GM19452 (cell line): ENCODE data around the gene NFASC.

ENCODE experiments used
- ATAC-seq: cut with Tn5 transposase; IDR thresholded peaks from one replicate; pipeline ENCODE4 v1.9.1; 2021; ENCODE audit not compliant: unreplicated experiment

NFASC gene

DNA sequence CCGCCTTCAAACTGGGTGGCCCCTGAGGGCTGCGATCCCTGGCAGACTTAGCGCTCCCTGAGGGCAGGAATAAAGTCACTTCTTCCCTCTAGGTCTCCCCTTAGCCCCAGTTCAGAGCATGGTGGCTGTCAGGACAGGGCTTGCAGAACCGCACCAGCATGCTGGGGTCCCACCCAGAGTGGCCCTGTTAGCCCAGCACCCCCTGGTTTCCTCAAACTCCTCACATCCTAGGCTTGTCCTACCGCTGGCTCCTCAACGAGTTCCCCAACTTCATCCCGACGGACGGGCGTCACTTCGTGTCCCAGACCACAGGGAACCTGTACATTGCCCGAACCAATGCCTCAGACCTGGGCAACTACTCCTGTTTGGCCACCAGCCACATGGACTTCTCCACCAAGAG lies 188.2 kb downstream of the NFASC start:
- no peak for ATAC-seq

DNA sequence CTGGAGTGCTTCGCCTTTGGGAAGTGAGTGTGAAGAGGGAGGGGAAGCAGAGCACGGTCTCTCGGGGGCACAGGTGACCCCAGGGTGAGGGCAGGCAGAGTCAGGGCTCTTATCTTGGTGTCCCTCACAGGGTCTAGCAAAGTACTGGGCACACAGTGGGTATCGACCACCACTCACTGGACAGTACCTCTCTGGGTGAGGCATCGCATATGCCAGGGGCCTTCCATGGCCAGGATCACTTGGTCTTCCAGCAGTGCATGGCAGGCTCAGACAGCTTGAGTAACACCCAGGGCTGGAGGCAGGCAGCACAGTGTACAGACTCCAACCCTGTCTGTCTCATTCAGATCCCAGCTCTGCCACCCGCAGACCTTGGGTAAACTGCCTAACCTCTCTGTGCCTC lies 189.0 kb downstream of the NFASC start:
- ATAC-seq = no peak

DNA sequence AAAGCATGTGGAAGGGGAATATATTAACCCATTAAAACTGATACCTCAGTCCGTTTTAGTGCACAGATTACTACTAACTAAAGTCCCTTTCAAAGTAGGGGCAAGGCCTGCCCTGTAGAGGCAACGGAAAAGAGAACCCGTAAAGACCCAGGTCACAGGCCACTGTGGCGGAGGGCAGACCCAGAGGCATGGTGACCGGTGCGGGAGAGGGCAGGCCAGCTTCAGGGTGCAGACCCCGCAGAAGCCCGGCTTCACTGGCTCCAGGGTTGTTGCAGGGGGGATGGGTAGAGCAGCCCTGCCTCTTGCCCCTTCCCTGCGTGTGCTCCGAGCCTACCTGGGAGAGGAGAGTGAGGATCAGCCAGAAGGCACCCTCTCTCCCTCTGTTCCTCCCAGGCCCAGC lies 190.1 kb downstream of the NFASC start:
- no peak for ATAC-seq

GRCh38 chr1:205061227-205061626 lies 190.6 kb downstream of the NFASC start:
- no peak for ATAC-seq

DNA sequence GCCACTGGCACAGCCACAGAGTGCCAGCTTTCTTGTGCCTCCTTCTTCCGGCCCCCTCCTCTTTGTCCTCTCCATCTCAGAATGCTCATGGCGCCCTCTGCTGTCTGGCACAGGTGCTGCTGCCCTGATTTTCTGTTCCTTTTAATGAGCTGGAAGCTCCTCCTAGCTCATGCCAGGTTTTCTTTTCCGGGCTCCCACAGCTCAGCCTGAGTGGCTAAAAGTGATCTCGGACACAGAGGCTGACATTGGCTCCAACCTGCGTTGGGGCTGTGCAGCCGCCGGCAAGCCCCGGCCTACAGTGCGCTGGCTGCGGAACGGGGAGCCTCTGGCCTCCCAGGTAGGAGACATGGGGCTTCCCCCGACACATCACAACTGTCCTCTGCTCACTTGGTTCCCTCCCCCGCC lies 191.0 kb downstream of the NFASC start:
- ATAC-seq = no peak

- no peak for ATAC-seq
Observed at GRCh38 chr1:205062319-205062718, 191.7 kb downstream of the NFASC start.

DNA sequence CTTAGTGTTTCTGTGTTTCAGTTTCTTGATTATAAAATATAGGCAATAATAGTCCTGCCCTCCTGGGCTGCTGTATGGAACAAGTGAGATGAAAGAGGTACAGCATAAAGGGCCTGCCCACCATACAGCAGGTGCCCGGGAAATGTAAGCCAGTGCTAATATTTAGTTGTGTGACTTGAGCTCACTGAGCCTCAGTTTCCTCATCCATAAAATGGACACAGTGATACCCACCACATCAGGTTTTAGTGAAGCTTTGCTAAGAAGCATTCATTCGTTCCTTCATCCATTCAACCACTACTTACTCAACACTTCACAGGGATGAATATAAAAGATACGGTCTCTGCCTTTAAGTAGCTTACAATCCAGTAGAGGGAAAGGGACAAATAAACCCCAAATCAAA lies 192.2 kb downstream of the NFASC start:
- ATAC-seq = no peak

GRCh38 chr1:205064301-205064700 lies 193.6 kb downstream of the NFASC start:
- ATAC-seq = no peak

- no peak for ATAC-seq
Observed at GRCh38 chr1:205064741-205065316, 194.2 kb downstream of the NFASC start.

DNA sequence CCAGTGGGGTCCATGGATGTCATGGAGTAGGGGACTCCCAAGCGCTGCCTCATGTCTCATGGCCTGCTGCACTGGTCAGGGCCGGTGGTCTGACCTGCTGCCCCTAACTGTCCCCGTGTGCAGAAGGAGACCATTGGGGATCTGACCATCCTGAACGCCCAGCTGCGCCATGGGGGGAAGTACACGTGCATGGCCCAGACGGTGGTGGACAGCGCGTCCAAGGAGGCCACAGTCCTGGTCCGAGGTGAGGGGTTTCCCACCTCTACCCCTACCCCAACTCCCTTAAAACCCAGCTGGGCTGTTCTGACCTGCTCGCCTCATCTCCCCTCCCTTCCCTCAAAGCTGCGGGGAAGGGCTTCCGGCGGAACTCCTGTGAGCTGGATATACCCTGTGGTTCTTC lies 195.0 kb downstream of the NFASC start:
- no peak for ATAC-seq

DNA sequence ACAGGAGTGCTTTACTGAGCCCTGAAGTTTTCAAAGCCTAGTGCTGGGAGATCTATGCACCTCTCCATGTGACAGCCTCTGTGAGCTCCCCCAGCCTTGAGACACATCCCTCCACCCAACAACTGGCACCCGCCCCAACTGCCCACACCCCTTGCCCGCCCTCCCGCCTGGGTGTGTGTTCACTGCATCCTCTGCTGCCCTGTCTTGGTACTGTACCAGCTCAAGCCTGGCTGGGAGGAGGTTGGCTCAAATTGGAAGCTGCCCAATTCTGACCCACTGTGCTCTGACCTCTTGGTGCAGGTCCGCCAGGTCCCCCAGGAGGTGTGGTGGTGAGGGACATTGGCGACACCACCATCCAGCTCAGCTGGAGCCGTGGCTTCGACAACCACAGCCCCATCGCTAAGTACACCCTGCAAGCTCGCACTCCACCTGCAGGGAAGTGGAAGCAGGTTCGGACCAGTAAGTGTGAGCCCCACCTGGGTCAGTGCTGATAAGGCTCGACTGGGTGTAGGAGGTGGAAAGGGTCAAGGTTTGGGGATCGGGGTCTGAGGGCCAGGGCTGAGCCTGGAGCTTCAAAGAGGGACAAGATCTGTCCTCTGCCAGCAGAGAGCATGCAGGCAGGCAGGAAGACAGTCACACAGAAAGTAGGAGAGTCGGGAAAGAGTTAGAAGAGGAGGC lies 195.6 kb downstream of the NFASC start:
- no peak for ATAC-seq

DNA sequence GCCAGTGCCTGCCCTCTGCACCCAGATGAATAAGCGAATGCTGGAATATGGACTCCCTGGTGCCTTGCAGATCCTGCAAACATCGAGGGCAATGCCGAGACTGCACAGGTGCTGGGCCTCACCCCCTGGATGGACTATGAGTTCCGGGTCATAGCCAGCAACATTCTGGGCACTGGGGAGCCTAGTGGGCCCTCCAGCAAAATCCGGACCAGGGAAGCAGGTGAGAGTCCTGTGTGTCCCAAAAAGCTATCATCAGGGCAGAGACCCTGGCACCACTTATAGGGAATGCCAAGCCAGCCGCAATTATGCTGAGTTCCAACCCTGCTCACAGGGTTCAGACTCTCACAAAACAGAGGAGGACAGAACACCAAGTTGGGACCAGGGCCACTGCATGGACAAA lies 196.4 kb downstream of the NFASC start:
- ATAC-seq = no peak

DNA sequence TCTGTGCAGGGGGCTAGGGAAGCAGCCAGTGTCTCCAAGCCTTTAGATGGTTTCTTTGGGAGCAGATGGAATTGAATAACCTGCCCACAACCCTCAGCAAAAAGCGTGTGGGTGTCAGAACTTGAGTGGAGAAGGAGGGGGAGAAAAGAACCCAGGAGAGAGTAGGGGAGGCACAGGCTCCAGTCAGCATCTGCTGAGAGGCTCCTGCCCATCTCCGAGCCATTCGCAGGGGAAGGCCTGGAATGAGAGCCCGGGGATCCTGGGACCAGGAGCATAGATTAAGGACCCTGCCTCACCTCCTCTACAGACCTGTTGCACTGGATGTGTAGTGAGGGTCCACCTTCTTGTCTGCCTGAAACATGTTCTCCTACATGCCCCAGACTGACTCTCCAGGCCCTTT lies 197.3 kb downstream of the NFASC start:
- no peak for ATAC-seq

- no peak for ATAC-seq
Observed at GRCh38 chr1:205068457-205069040, 197.9 kb downstream of the NFASC start.

DNA sequence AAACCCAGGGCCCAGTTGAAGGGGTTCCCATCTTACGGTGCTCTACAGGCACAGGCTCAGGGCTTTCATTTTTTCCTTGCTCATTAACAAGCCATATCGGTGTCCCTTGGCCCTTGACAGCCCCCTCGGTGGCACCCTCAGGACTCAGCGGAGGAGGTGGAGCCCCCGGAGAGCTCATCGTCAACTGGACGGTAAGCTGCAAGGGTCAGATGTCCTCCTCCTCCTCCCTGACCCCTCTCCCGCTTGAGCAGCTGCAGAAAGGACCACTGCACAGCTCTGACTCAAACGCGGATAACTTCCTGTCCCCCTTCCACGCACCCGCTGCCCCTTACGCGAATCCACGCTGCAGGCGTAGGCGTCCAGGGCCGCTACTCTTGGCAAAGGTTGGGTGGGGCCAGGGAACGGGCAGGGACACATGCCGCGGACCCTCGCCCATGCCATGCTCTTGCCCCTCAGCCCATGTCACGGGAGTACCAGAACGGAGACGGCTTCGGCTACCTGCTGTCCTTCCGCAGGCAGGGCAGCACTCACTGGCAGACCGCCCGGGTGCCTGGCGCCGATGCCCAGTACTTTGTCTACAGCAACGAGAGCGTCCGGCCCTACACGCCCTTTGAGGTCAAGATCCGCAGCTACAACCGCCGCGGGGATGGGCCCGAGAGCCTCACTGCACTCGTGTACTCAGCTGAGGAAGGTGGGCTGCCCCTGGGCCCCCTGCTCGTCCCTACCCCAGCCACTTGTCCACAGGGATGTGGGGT lies 198.9 kb downstream of the NFASC start:
- ATAC-seq = no peak

GRCh38 chr1:205071028-205071409 lies 200.4 kb downstream of the NFASC start:
- no peak for ATAC-seq

- no peak for ATAC-seq
Observed at GRCh38 chr1:205071801-205072200, 201.1 kb downstream of the NFASC start.

DNA sequence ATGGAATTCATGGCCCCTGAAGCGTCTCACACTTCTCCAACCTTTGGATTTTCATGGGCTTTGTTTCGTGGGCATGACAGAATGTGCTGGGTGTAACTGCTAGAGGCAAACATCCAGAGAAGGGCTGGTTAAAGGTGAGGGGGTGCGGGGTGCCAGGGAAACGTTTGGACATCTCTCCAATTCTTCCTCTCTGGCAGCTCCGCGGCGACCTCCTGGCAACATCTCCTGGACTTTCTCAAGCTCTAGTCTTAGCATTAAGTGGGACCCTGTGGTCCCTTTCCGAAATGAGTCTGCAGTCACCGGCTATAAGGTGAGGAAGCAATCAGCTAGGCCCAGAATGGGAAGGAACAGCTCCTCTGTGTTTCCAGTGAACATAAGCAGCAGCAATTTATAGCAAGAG lies 201.6 kb downstream of the NFASC start:
- no peak for ATAC-seq
